HG02763 (cell line): ENCODE data around the gene TOX2.
"Not testable (repeated sequence)": the region's sequence is repeated elsewhere in the genome, so short reads cannot be mapped to it uniquely, and the experiment has no call there.

ENCODE experiments used
- ATAC-seq: cut with Tn5 transposase; IDR thresholded peaks from one replicate; pipeline ENCODE4 v1.9.1; 2021; ENCODE audit warnings: mild to moderate bottlenecking, moderate library complexity; ENCODE audit not compliant: unreplicated experiment

TOX2 gene

DNA sequence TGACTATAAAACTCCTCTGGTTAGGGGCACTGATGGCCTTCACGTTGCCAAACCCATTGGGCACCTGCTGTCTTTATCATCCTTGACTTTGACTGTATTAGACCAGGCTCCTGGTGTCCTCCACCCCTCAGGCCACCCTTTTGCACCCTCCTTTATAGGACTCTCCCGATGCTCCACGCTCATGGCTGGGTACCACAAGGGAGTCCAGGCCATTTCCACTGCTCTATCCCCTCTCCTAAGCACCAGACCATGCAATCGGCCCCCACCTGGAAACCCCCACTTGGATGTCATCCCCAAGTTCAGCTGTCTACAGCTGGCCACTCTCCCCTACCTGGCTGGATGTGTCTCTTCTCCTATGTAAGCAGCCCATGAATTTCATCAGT lies 115.2 kb downstream of the TOX2 start:
- ATAC-seq = no peak

DNA sequence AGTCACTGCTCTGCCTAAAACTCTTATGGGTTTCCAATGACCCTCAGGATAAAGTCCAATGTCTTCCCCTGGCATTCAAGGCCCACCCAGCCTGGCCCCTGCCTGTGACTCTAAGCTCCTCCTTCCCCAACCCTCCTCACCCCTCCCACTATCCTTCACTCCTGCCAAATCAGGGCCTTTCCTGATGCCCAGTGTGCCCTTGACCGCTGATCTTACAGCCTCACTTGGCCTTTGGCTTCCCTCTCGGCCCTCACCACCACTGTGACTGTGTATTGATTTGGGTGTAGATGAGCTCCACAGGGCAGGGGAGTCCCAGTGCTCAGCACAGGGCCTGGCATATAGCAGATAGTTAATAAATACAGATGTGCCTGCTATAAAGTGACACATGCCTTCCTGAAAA lies 115.7 kb downstream of the TOX2 start:
- no peak for ATAC-seq

DNA sequence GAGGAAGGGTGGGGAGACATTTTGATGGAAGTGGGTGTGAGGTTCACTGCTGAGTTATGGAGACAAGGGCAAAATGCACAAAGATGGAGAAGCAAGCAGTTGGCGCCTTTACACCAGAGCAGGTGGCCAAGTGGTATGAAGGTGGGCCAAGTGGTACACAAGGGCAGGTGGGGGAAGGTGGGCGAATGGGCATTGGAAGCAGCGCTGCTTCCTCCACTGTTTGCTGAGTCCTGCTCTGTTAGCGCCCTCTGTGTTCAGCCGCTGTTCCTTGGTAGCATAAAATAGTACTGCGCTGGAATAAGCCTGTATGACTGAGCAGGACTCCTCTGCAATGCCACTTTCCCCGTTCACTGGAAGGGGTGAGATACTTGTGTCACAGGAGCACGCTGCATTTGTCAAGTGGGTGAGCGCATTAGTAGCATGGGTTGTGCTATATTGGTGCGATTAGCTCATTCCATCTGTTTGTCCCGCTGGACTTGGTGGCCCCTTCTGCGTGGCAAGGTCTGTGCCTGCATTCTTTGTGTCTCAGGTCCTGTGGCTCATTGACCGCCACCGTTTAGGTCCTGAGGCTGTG lies 116.4 kb downstream of the TOX2 start:
- ATAC-seq = no peak

DNA sequence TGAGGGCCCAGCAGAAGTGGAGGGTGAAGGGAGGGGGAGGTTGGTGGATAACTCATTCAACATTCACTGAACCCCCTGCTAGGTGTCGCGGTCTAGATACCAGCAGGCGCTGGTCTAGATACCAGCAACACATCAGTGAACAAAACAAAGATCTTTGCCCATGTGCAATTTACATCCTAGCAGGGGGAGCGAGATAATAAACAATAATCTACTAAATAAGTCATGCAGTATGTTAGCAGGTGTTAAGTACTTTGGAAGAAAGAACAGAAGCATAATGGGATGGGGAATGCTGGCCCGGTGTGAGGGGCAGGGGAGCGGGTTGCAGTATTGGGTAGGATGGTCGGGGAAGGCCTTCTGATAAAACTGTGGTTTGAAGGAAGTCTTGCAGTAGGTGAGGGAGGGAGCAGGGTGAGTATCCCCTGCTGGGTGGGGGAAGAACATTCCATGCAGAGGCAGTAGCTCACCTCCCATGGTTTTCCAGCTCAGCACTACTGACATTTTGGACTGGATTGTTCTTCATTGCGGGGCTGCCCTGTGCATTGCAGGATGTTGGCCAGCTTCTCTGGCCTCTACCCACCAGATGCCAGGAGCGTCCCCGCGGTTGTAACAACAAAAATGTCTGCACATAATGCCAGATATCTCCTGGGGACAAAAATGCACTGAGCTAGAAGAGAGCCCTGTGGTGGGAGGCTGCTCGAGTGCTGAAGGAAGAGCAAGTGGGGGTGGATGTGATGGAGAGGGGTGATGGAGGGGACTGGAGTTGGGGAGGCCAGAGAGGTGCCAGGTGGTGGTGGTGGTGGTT lies 117.3 kb downstream of the TOX2 start:
- no peak for ATAC-seq

DNA sequence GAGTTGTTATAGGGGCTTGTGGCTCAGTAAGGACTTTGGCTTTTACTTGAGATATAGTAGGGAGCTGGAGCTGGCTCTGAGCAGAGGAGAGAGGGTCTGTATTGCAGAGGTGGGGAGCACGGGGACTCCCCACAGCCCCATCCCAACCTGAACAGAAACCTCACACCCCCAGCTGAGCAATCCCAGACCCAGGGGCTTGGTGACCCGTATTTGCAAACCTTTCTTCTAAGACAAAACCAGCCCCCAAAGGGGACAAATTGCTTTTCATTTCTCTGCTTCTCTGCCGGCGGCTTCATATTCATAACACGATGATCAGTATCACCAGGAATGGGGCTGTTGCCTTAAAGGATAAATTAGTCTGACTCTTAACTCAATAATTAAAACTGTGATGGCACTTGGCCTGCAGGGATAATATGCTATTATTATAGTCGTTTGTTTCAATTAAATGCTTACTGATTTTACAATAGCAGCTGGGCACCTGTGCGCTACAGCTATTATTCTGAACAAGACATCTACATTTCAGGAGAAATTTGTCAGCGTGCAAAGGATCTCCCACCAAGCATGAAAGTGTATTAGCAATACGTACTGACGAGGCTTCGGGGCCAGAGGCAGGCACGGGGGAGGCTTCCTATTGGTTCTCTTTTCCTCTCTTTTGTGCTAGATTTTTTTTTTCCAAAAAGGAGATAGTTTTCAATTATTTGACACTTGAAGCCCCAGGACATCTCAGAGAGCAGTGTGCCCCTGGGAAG lies 118.1 kb downstream of the TOX2 start:
- no peak for ATAC-seq

DNA sequence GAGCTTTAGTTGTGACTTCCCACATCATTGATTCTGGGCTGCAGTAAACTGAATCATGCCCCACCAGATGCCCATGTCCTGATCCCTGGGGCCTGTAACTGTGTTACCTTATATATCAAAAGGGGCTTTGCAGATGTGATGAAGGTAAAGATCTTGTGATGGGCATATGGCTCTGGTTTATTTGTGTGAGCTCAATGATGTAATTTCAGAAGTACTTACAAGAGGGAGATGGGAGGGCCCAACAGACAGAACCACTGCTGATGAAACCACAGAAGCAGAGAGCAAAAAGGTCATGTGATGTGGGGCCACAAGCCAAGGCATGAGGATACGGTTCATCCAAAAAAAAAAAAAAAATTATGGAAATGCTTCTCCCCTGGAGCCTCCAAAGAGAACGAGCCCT lies 118.7 kb downstream of the TOX2 start:
- no peak for ATAC-seq

DNA sequence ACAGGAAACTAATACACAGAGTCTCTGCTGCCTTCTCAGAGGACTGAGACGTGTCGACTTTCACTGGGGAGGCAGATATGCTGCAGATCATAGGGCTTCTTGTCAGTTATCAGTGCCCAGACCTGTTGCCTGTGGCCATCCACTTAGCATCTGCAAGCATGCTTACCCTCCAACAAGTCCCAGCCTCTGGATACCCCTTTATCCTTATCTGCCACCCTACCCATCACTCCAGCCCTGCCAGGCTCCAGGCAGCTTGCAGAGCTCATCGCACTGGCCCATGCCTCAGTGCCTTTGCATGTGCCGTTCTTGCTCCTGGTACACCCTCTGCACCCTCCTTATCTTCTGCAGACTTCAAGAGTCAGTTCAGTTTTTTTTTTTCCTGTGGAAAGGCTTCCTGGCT lies 119.2 kb downstream of the TOX2 start:
- no peak for ATAC-seq

DNA sequence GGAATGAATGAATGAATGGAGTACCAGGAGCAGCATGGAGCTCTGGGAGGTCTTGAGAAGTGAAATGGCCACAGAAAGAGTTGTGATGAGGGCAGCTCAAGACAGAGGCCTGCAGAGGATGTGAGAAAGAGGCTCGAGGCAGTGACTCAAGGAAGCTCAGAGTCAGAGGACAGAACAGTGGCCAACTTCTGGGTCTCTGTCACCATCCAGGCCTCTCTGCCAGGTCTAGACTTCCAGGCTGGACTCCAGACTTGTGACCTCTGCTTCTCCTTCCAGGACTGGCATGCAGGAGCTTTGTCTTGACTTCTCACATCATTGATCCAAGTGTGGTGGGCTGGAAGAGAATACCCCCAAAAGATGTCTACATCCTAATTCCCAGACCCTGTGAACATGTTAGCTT lies 119.8 kb downstream of the TOX2 start:
- ATAC-seq = no peak

DNA sequence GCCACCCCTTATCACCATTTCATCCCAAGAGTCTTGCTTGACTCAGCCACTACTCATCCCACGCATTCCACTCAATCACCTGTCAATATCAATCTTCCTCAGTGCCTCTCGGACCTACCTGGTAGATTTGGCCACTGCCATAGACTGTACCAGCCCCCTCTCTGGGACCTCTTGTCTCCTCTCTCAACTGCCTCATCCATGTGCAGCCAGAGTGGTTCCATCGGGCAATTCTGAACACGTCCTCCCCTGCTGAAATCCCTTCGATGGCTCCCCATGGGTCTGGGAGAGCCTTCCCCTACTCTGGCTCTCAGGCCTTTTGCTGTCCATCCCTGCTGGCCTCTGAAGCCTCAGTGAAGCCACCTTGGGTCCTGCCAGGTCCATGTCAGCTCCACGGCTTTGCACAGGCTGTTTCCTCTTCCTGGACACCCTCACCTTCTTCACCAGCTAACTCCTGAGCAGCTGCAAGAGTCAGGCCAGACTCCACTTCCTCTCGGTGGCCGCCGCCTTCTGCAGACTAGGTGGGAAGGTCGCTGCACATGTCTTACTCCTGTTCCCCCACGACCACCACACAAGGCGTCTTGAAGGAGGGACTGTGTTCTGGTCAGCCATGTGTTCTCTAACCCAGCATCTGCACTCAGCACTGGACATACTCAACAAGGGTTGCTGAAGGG lies 120.4 kb downstream of the TOX2 start:
- no peak for ATAC-seq

DNA sequence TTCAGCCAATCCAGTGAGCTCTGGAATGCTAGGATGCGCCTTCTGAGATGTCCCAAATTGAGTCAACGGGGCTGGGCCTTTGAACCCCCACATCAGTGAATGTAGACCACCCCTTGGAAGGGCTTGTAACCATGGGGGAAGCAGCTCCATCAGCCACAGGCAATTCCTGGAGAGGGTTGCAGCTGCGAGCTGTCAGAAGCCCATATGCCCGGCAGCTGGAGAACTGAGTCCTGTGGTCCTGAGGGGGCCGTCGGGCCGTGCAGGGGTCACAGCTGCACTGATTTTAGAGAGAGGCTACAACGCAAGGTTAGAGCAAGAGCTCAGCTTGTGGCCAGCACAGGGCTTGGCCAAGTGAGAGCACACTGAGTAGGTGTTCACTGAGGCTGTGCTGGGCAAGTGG lies 121.3 kb downstream of the TOX2 start:
- ATAC-seq = no peak

DNA sequence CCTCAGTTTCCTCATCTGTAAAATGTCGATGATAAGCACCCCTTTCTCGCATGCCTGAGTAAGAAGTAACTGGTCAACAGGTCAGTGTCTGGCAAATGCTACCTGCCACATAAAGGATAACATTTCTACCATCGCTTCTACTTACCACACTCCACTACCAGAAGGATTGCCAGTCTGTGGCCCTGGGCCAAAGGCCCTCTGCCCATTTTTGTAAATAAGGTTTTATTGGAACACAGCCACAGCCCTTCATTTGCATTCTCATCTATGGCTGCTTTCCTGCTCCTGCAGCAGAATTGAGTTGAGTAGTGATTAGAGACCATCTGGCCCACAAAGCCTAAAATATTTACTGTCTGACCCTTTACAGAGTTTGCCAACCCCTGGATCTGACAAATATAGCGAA lies 121.8 kb downstream of the TOX2 start:
- ATAC-seq = no peak

DNA sequence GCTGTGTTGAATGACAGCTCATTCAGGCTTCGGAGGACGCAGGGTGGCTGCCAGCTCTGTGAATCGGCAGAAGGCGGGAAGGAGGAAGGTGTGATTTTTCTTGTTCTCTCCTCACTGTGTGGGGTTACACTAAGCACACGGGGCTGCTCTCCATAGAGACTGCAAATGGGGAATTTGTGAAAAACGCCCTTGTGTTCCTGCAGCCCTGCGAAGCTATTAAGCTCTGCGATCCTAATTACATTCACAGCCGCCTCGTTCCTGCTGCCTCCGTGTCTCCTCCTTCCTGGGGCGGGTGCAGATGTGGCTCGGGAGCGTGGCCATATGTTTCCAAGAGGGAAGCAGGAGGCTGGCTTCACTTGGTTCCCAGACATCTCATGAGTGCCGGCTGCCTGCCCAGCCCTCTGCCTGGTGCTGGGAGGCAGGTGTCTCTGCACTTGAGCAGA lies 124.0 kb downstream of the TOX2 start:
- no peak for ATAC-seq

DNA sequence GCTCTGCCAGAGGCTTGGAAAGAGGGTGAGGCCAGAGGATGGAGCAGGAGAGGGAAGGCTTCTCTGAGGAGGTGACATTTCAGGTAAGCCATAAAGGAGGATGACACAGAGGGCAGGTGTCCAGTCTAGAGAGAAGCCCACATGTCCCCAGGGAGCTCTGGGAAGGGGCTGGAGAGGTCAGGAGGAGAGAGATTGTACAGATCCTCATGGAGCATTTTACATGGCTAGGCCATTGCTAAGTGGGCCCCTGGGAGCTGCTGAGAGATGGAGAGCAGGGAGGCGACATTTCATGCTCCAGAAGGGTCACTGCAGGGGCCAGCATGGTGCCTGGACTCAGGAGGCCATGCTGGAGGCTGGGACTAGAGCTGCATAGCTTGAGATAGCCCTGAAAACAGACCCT lies 124.5 kb downstream of the TOX2 start:
- no peak for ATAC-seq

DNA sequence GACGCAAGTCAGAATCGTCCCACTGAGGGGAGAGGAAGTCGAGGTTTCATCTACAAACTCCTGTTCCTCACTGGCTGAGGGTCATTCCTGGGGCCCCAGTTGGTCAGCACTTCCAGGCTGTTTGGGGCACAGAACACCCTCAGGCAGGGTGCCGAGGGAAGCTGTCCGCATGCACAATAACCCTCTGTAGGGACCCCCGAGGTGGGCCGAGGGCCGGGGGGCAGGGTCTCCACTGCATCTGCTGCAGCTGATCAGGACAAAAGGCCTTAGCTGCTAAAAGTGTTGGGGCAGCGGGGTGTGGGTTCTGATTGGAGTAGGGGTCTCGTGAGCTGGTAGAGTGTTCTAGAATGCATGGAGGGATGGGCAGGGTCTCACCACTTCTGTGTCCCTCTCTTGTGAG lies 125.1 kb downstream of the TOX2 start:
- ATAC-seq = no peak

DNA sequence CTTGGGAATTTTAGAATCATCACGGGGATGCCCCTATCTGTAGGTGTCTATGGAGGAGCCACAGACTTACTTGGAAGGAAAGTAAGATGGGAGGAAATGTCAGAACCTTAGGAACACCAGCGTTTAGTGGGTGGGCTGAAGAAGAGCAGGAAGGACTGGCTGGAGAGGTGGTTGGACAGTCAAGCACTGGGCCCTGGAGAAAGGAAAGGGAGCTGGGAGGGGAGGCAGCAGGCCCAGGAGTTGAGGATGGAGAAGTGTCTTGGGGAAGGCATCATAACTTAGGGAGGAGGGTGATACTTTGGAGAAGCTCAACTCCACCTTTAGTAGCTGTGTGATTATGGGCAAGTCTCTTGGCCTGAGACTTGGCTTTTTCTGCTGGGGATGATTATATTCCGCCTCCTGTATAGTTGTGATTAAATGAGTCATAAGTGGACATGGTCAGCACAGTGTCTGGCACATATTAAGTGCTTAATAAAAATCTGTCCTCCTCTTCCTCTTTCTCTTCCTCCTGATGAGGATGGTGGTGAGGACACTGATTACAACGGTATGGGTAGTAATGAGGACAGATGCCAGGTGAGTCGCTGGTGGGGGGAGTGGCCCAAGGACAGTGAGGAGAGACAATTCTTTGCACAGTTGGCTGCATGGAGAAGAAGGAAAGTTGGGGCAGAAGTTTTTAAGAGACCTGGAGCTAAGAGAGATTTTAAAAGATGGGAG lies 125.7 kb downstream of the TOX2 start:
- ATAC-seq = no peak

DNA sequence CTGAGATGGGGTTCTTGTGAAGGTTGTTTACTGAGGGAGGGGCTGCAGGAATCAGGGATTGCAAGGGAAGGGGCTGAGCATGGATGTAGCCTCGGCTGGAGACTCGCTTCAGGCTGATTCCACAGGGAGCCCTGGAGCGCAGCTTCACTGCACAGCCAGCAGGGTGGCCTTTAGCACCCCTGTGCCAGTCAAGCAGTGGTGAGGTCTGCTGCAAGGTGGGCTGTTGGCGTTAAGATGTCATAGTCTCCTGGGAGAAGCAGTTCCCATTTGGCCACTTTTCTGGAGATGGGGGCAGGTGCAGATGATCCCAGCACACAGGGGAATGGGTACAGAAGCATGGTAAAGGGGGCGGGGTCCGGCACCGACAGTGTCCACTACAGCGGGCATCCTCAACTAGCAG lies 126.3 kb downstream of the TOX2 start:
- ATAC-seq = no peak

DNA sequence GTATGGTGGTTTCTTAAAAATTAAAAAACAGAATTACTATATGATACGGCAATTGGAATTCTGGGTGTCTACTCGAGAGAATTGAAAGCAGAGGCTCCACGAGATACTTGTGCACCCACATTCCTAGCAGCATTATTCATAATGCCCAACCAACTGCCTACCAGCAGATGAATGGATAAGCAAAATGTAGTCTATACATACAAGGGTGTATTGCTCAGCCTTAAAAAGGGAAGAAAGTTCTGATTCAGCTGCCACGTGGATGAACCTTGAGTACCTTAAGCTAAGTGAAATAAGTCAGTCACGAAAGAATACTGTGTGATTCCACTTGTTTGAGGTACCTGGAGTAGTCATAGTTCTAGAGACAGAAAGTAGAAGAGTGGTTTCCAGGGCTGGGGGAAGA lies 130.1 kb downstream of the TOX2 start:
- not testable (repeated sequence) for ATAC-seq

DNA sequence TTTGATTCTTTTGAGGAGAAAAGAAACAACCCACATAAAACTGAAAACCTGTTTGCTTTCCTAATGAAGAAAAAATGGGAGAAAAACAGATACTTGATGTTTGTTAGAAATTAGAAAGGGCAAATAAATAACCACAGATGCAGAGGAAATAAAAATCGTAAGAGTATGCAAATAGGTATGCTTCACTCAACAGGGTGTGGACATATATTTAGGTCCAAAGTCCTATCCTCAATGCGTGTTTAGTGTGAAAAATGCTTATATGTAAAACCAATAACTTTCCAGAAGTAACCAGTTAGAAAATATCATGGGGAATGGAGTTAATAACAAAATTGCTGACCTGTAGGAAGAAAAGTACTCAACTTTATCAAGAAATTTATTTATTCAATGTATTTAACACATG lies 135.7 kb downstream of the TOX2 start:
- ATAC-seq = no peak

DNA sequence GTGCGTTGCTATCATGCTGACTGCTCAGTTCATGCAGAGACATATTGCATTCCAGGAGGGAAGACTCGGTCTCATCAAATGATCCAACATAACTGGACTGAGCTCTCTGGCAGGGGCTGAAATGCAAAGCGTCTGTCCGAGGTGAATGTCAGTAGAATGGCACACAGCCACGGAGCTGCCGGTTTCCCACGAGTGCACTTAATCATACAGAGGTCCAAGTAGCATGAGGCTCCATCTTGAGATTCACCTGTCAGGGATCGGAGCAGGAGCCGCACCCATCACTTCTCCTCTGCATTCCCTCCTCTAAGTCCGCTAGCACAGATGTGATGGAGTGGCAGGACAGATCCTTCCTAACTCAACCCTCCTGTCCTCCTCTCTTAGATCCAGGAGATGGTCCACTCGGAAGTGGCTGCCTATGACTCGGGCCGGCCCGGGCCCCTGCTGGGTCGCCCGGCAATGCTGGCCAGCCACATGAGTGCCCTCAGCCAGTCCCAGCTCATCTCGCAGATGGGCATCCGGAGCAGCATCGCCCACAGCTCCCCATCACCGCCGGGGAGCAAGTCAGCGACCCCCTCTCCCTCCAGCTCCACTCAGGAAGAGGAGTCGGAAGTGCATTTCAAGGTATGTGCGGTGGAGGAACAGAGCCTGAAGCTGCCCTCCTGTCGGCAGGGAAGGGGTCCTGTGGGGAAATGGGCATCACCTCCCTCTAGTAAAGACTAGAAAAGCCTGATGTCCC lies 136.4 kb downstream of the TOX2 start:
- no peak for ATAC-seq

DNA sequence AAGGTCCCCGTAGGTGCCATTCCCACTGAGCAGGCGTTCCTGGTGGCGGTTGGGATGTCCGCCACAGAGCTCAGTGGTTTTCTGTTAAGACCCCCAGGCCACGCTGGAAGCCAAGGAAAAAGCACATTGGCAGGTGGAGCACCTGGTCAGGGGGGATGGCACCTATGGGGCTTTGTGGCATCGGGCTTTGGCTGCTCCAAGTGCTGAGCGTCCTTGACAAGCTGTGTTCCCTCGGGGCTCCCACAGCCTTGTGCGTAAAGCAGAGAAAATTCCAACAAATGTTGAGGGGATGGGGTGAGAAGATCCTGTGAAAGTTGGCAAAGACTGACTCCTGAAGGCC lies 137.0 kb downstream of the TOX2 start:
- no peak for ATAC-seq
